Breast epithelium (tissue), 4 donors: ENCODE results near the gene INO80E. TPM values are rescaled to one million over a fixed set of nuclear protein-coding genes. Genes with fewer than 3 reads are reported as not detected.

Experiments used
- DNase-seq, 2 donors: peaks; one replicate each; pipeline ENCODE4 v3.0.0-alpha.2; 2019; ENCODE audit warnings: low spot score in 2 of 2
- H3K27ac ChIP-seq, 2 donors: fragments of 200-600 bp; sonication (generic) in 1 of 2; one replicate each; pipeline ENCODE4 v1.5.1; 2016 to 2019; ENCODE audit warnings: mild to moderate bottlenecking in 1 of 2
- H3K27me3 ChIP-seq, 2 donors: fragments of 200-600 bp; sonication (generic) in 1 of 2; one replicate each; pipeline versions ENCODE4 v1.5.1 to v1.6.0; 2017 to 2019; ENCODE audit warnings: control low read depth in 1 of 2, mild to moderate bottlenecking in 1 of 2
- H3K36me3 ChIP-seq: fragments of 200-600 bp; one replicate; pipeline ENCODE4 v1.5.1; 2019
- H3K4me1 ChIP-seq, 2 donors: fragments of 200-600 bp; sonication (generic); one replicate each; pipeline ENCODE4 v1.5.1; 2016 to 2019; ENCODE audit warnings: control low read depth in 1 of 2
- H3K4me3 ChIP-seq, 3 donors: fragments of 200-600 bp; sonication (generic); 1 replicate in 2 of 3; 2 replicates in 1 of 3; pipeline ENCODE4 v1.5.1; 2016 to 2019; ENCODE audit warnings: mild to moderate bottlenecking in 3 of 3, moderate library complexity in 2 of 3
- H3K9me3 ChIP-seq, 2 donors: fragments of 200-600 bp; sonication (generic) in 1 of 2; one replicate each; pipeline ENCODE4 v1.5.1; 2016 to 2019; ENCODE audit warnings: control low read depth in 1 of 2
- CTCF ChIP-seq, 3 donors: fragments of 450-650 bp; IDR thresholded peaks; one replicate each; pipeline ENCODE4 v1.5.1; 2016 to 2017; ENCODE audit warnings: antibody characterized with exemption in 3 of 3, mild to moderate bottlenecking in 3 of 3, moderate library complexity in 3 of 3
- POLR2A ChIP-seq: fragments of 450-650 bp; IDR thresholded peaks from one replicate; pipeline ENCODE4 v1.6.1; 2016; ENCODE audit warnings: antibody characterized with exemption, mild to moderate bottlenecking, moderate library complexity
- POLR2AphosphoS5 ChIP-seq, 3 donors: sonication (generic); formaldehyde crosslinking; IDR thresholded peaks; one replicate each; pipeline ENCODE4 v1.6.1; 2017; ENCODE audit warnings: antibody characterized with exemption in 3 of 3
- intact Hi-C: fragments of 100-400 bp; cut with DNase I; formaldehyde crosslinking; loops from one replicate; pipeline ENCODE4 v1.15.1; 2023; ENCODE audit warnings: low total_unique reads
- total RNA-seq, 3 donors: library from RNA; depleted of rRNA; stranded (reverse); fragments of >200 nt; gene quantifications; one replicate each; pipeline ENCODE4 v1.1.0, GENCODE V29; 2016

Gene INO80E
- total RNA-seq, result 10 to 100 TPM; 31.8 to 39.7 (median 38.6) TPM

- Histone ChIP-seq H3K4me3 (peak within 1 kb of the TSS; percentile 70 to 85 (median 84)), H3K9me3 (no peaks in the 10 kb centered on the region), H3K27me3 (no peaks in the 10 kb centered on the region), H3K4me1 (peaks cover 4 to 10% of the 10 kb centered on the region in 2 donors), H3K27ac (peak within 1 kb of the TSS; percentile 96), H3K36me3 (no peaks in the 10 kb centered on the region)
- intact Hi-C loops, result no loop called here
- peak; percentile 98 for DNase-seq
- TF ChIP-seq POLR2A (no peak), POLR2AphosphoS5 (IDR thresholded peaks at IDR 0.05) (peak; percentile 81 to 91 (median 85)), CTCF (IDR thresholded peaks at IDR 0.05) (peak in 1 of 3 donors; percentile 9)
Measured at GRCh38 chr16:29995911-29996765, at the start of gene INO80E. TSS of gene INO80E (plus strand) at chr16:29996241. CDS start at chr16:29996311, 70 bp downstream.

- no peak overlapping the region for H3K4me3 ChIP-seq
- no peaks in the 10 kb centered on the region for H3K27me3 ChIP-seq
- no peaks in the 10 kb centered on the region for H3K9me3 ChIP-seq
- no peak overlapping the region for H3K27ac ChIP-seq
- H3K36me3 ChIP-seq, result no peaks in the 10 kb centered on the region
- H3K4me1 ChIP-seq, result no peaks in the 10 kb centered on the region
- no peak for DNase-seq
- intact Hi-C loops, result no loop called here
- no peak for TF ChIP-seq POLR2A
- no peak for TF ChIP-seq CTCF (IDR thresholded peaks at IDR 0.05)
- TF ChIP-seq POLR2AphosphoS5 (IDR thresholded peaks at IDR 0.05), result no peak
Measured at GRCh38 chr16:29947897-29948296, 48.1 kb upstream of the INO80E start.

GRCh38 chr16:29950806-29951461, 45.1 kb upstream of the INO80E start:
- Histone ChIP-seq H3K36me3 (no peaks in the 10 kb centered on the region), H3K4me3 (no peak overlapping the region), H3K27ac (no peak overlapping the region), H3K9me3 (no peaks in the 10 kb centered on the region), H3K4me1 (no peaks in the 10 kb centered on the region), H3K27me3 (no peaks in the 10 kb centered on the region)
- intact Hi-C loops, result no loop called here
- no peak for DNase-seq
- TF ChIP-seq CTCF (IDR thresholded peaks at IDR 0.05) (no peak), POLR2AphosphoS5 (IDR thresholded peaks at IDR 0.05) (no peak), POLR2A (no peak)

- intact Hi-C loops, result no loop called here
- TF ChIP-seq CTCF (IDR thresholded peaks at IDR 0.05), result no peak
- no peak for TF ChIP-seq POLR2AphosphoS5 (IDR thresholded peaks at IDR 0.05)
- no peak for TF ChIP-seq POLR2A
- no peak for DNase-seq
- Histone ChIP-seq H3K27ac (no peak overlapping the region), H3K27me3 (no peaks in the 10 kb centered on the region), H3K4me1 (no peaks in the 10 kb centered on the region), H3K4me3 (no peak overlapping the region), H3K9me3 (no peaks in the 10 kb centered on the region), H3K36me3 (no peaks in the 10 kb centered on the region)
Measured at GRCh38 chr16:29951625-29952365, 44.2 kb upstream of the INO80E start.
